HFFc6 (cell line): ENCODE results near the gene SNAPC1. TPM values are rescaled to one million over a fixed set of nuclear protein-coding genes. Genes with fewer than 3 reads are reported as not detected.

Experiments used
- DNase-seq: peaks from one replicate; pipeline ENCODE4 v3.0.0-alpha.2; 2018
- H3K27ac Mint-ChIP-seq: 2 replicates; pipeline ENCODE4 v1.8.0; 2020; ENCODE audit warnings: mild to moderate bottlenecking, mixed read lengths
- H3K27me3 Mint-ChIP-seq: 2 replicates; pipeline ENCODE4 v1.8.0; 2021; ENCODE audit warnings: mild to moderate bottlenecking, moderate library complexity, mixed read lengths; ENCODE audit not compliant: insufficient read depth
- H3K36me3 Mint-ChIP-seq: 2 replicates; pipeline ENCODE4 v1.8.0; 2021; ENCODE audit warnings: low read depth, mixed read lengths
- H3K4me1 Mint-ChIP-seq: 2 replicates; pipeline ENCODE4 v1.8.0; 2020; ENCODE audit warnings: low read depth, mixed read lengths
- H3K4me3 Mint-ChIP-seq: 2 replicates; pipeline ENCODE4 v1.8.0; 2020; ENCODE audit warnings: mild to moderate bottlenecking, moderate library complexity, mixed read lengths
- H3K9me3 Mint-ChIP-seq: 2 replicates; pipeline ENCODE4 v1.8.0; 2020; ENCODE audit warnings: mild to moderate bottlenecking, mixed read lengths
- CTCF ChIP-seq: fragments of 200-600 bp; sonication (generic); IDR thresholded peaks from 2 replicates; pipeline ENCODE4 v1.5.0; 2021; ENCODE audit warnings: antibody characterized with exemption, mild to moderate bottlenecking
- long read RNA-seq: library from polyadenylated mRNA; unstranded; transcript quantifications from one replicate; pipeline ENCODE4 v2.0.0, GENCODE V29; 2019
- total RNA-seq, 6 experiments: library from RNA; stranded (reverse); fragmentation: NEBNext Ultra II Directional; extraction: Animal tissue kit (Norgen Biotek cat#: 25700); gene quantifications; 2 replicates in 1 of 6; 3 replicates in 5 of 6; pipeline ENCODE4 v1.2.3, GENCODE V29; 2021

SNAPC1 gene
- 10 to 100 TPM; 12.1 to 15.8 (median 14.6) TPM for total RNA-seq
- long read RNA-seq, transcript SNAPC1-201 (10 exons, 2,656 nt) = major isoform, 11 of 26 reads
- long read RNA-seq, partial matches to known transcripts = 14 of 26 reads
- long read RNA-seq, other reads (novel, unspliced or antisense) = 1 of 26 reads

DNA sequence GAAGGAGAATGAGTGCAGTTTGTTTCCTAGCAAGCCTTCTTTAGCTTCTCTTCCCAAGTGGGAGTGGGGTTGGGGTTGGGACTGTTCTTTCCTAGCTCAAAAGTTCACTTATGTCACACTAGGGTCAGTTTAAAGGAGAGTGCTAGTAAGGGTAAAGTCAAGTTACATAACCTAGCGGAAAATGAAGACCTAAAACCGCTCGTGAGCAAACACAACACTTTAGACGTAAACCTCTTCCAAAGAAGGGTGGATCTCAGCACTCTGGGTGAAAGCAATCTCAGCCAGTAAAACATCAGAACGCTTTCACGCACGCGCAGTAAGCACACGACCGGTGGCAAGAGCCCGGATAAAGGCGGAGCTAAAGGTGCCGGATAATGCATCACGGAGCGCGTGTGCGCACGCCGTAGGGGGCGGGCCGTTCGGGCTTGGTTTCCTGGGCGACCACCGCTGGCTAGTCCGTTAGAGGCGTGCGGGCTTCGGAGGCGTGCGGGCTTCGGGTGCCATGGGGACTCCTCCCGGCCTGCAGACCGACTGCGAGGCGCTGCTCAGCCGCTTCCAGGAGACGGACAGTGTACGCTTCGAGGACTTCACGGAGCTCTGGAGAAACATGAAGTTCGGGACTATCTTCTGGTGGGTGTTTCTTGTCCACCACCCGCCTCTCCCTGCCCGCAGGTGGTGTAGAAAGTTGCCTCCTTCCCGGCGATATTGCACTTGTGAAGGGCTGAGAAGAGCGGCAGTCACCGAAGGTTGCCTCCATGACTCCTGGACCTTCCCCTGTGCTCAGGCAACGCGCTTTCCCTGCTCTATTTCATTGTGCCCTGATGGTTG is at the start of gene SNAPC1:
TSS of gene SNAPC1 (plus strand) at position 462 of the 828 bp plus-strand sequence. CDS start at position 503, 41 bp downstream.
- H3K27ac Mint-ChIP-seq = peak within 1 kb of the TSS; percentile 97
- no peak for TF ChIP-seq CTCF
- H3K27me3 Mint-ChIP-seq = peaks cover 7% of the 10 kb centered on the region
- DNase-seq = peak; percentile 96
- H3K36me3 Mint-ChIP-seq = peaks cover 24% of the 10 kb centered on the region
- peak within 1 kb of the TSS; percentile 94 for H3K4me3 Mint-ChIP-seq
- peaks cover 53% of the 10 kb centered on the region for H3K4me1 Mint-ChIP-seq
- no peaks in the 10 kb centered on the region for H3K9me3 Mint-ChIP-seq

- no peak for TF ChIP-seq CTCF
- Mint-ChIP-seq H3K36me3 (no peaks in the 10 kb centered on the region), H3K4me1 (peaks cover 69% of the 10 kb centered on the region), H3K27ac (peak overlapping the region; percentile 6), H3K4me3 (no peak overlapping the region), H3K9me3 (no peaks in the 10 kb centered on the region), H3K27me3 (0 out of 2 replicates have a peak, but pooled peaks cover 4% of the 10 kb centered on the region)
- no peak for DNase-seq
These were observed 48.3 kb upstream of the SNAPC1 start for GRCh38 chr14:61713724-61714437.

DNA sequence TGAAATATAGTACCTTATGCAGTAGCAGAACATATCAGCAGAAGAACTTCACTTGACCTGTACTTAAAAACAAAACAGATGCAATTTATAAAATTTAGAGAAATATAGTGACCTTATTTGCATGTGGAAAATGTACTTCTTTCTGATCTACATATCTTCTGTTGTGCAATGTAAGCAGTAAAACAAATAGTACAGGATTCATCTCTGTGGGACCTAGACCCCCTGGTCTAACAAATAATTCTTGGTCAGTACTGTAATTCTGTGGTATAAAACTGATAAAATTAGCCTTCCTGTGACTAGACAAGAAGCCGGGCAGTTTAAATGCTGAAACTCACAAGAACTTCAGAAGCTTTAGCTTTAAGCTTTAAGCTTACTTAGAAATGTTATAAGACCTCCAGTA is 45.3 kb upstream of the SNAPC1 start:
- H3K9me3 Mint-ChIP-seq = no peaks in the 10 kb centered on the region
- H3K36me3 Mint-ChIP-seq = peaks cover 7% of the 10 kb centered on the region; the same call in 1 of the 2 replicates
- DNase-seq = no peak
- no peak for TF ChIP-seq CTCF
- H3K4me1 Mint-ChIP-seq = peaks cover 81% of the 10 kb centered on the region
- no peak overlapping the region for H3K4me3 Mint-ChIP-seq
- H3K27ac Mint-ChIP-seq = no peak overlapping the region
- 0 out of 2 replicates have a peak, but pooled peaks cover 2% of the 10 kb centered on the region for H3K27me3 Mint-ChIP-seq

GRCh38 chr14:61718039-61718438 is 44.2 kb upstream of the SNAPC1 start:
- Mint-ChIP-seq H3K4me3 (no peak overlapping the region), H3K36me3 (peaks cover 7% of the 10 kb centered on the region; the same call in 1 of the 2 replicates), H3K27ac (no peak overlapping the region), H3K9me3 (no peaks in the 10 kb centered on the region), H3K4me1 (peaks cover 70% of the 10 kb centered on the region), H3K27me3 (0 out of 2 replicates have a peak, but pooled peaks cover under 1% of the 10 kb centered on the region)
- TF ChIP-seq CTCF = no peak
- DNase-seq = no peak
